IMR-90 (cell line): ENCODE results near the gene DUSP16. TPM values are rescaled to one million over a fixed set of nuclear protein-coding genes. Genes with fewer than 3 reads are reported as not detected.

Source experiments
- ATAC-seq: fragments of 200-7000 bp; cut with Tn5 transposase; 2 replicates; pipeline ENCODE4 v1.9.1; 2020; ENCODE audit warnings: low read depth, mild to moderate bottlenecking, moderate library complexity
- BruUV-seq: library from RNA; stranded (reverse); fragments of 400-500 nt; replicated peaks from 2 replicates; lab custom pipeline; 2021; lab: Mats Ljungman, UMichigan
- CTCF ChIA-PET: fragments of 300-600 bp; formaldehyde crosslinking; extraction: SDS; loops from one replicate; lab custom pipeline; 2021; ENCODE audit warnings: antibody characterized with exemption; lab: Yijun Ruan, JAX
- POLR2A ChIA-PET: fragments of 300-600 bp; sonication (Branson Sonifier 250); formaldehyde crosslinking; loops from one replicate; lab custom pipeline; 2022; ENCODE audit warnings: antibody characterized with exemption; ENCODE audit not compliant: unreplicated experiment; lab: Charles Lee
- DNase-seq: peaks from one replicate; pipeline ENCODE4 v3.0.0; 2013
- H2AFZ ChIP-seq: replicated peaks from 2 replicates; pipeline ENCODE3; 2013; ENCODE audit warnings: low read length, mild to moderate bottlenecking; ENCODE audit not compliant: poor library complexity
- H2AK5ac ChIP-seq: 2 replicates; pipeline ENCODE4 v1.6.1; 2013; ENCODE audit warnings: low read depth, low read length, inconsistent platforms
- H2AK9ac ChIP-seq: replicated peaks from 2 replicates; pipeline ENCODE3; 2013; ENCODE audit warnings: mild to moderate bottlenecking, low read depth, low read length, moderate library complexity; ENCODE audit not compliant: poor library complexity
- H2BK120ac ChIP-seq: 2 replicates; pipeline ENCODE4 v1.6.1; 2013; ENCODE audit warnings: low read depth, low read length, inconsistent platforms
- H2BK15ac ChIP-seq: 3 replicates; pipeline ENCODE4 v1.6.1; 2013; ENCODE audit warnings: low read depth, low read length, inconsistent platforms
- H2BK20ac ChIP-seq: 2 replicates; pipeline ENCODE4 v1.6.1; 2013; ENCODE audit warnings: low read depth, mild to moderate bottlenecking, inconsistent platforms, low read length, moderate library complexity
- H2BK5ac ChIP-seq: 2 replicates; pipeline ENCODE4 v1.6.1; 2013; ENCODE audit warnings: mild to moderate bottlenecking, low read depth, low read length, inconsistent platforms; ENCODE audit not compliant: poor library complexity, severe bottlenecking
- H3K14ac ChIP-seq: replicated peaks from 2 replicates; pipeline ENCODE4 v1.6.1; 2013; ENCODE audit warnings: low read depth, low read length, inconsistent platforms
- H3K18ac ChIP-seq: 2 replicates; pipeline ENCODE4 v1.6.1; 2013; ENCODE audit warnings: low read depth, low read length, control low read depth
- H3K23ac ChIP-seq: 2 replicates; pipeline ENCODE4 v1.6.1; 2013; ENCODE audit warnings: low read depth, low read length, inconsistent platforms
- H3K27ac ChIP-seq: 2 replicates; pipeline ENCODE4 v1.5.1; 2013; ENCODE audit warnings: mild to moderate bottlenecking, control low read depth, low read length; ENCODE audit not compliant: insufficient read depth
- H3K27me3 ChIP-seq: 2 replicates; pipeline ENCODE4 v1.6.1; 2013; ENCODE audit warnings: low read length; ENCODE audit not compliant: control insufficient read depth, insufficient read depth
- H3K36me3 ChIP-seq: 2 replicates; pipeline ENCODE4 v1.6.1; 2013; ENCODE audit warnings: low read length, mixed read lengths; ENCODE audit not compliant: control insufficient read depth, insufficient read depth
- H3K4ac ChIP-seq: 2 replicates; pipeline ENCODE4 v1.6.1; 2013; ENCODE audit warnings: low read depth, low read length, inconsistent platforms
- H3K4me1 ChIP-seq: 2 replicates; pipeline ENCODE4 v1.6.1; 2013; ENCODE audit warnings: low read length, mixed read lengths; ENCODE audit not compliant: control insufficient read depth, insufficient read depth
- H3K4me2 ChIP-seq: 2 replicates; pipeline ENCODE4 v1.6.1; 2013; ENCODE audit warnings: low read depth, mild to moderate bottlenecking, control low read depth, low read length, moderate library complexity
- H3K4me3 ChIP-seq: 2 replicates; pipeline ENCODE4 v1.5.1; 2013; ENCODE audit warnings: low read depth, mild to moderate bottlenecking, control low read depth, low read length, moderate library complexity; ENCODE audit not compliant: insufficient read depth
- H3K56ac ChIP-seq: 2 replicates; pipeline ENCODE4 v1.6.1; 2013; ENCODE audit warnings: low read length, inconsistent platforms; ENCODE audit not compliant: insufficient read depth; ENCODE audit errors: extremely low read depth
- H3K79me1 ChIP-seq, 2 experiments: 2 replicates each; pipeline ENCODE4 v1.6.1; 2013; ENCODE audit warnings: low read length in 2 of 2, inconsistent platforms in 1 of 2, low read depth in 1 of 2
- H3K9ac ChIP-seq: 2 replicates; pipeline ENCODE4 v1.6.1; 2013; ENCODE audit warnings: low read depth, low read length, control low read depth
- H3K9me1 ChIP-seq: 2 replicates; pipeline ENCODE4 v1.6.1; 2013; ENCODE audit warnings: low read length, inconsistent platforms; ENCODE audit not compliant: insufficient read depth
- H3K9me3 ChIP-seq: 2 replicates; pipeline ENCODE4 v1.6.1; 2013; ENCODE audit warnings: low read length; ENCODE audit not compliant: control insufficient read depth, insufficient read depth
- H4K20me1 ChIP-seq: 2 replicates; pipeline ENCODE4 v1.6.1; 2013; ENCODE audit warnings: low read length, inconsistent platforms; ENCODE audit not compliant: insufficient read depth
- H4K5ac ChIP-seq: 2 replicates; pipeline ENCODE4 v1.6.1; 2013; ENCODE audit warnings: mild to moderate bottlenecking, low read depth, low read length, control low read depth
- H4K8ac ChIP-seq, 2 experiments: 2 replicates each; pipeline ENCODE4 v1.6.1; 2013; ENCODE audit warnings: low read depth in 2 of 2, low read length in 2 of 2, control low read depth in 1 of 2, inconsistent platforms in 1 of 2
- H4K91ac ChIP-seq: 2 replicates; pipeline ENCODE4 v1.6.1; 2013; ENCODE audit warnings: low read depth, low read length, inconsistent platforms; ENCODE audit not compliant: insufficient read depth
- CTCF ChIP-seq: conservative IDR thresholded peaks from 2 replicates; pipeline ENCODE4 v1.5.1; 2012; ENCODE audit warnings: mild to moderate bottlenecking, low read depth, low read length, improper control_type of control experiment
- MAFK ChIP-seq: IDR thresholded peaks from 2 replicates; pipeline ENCODE4 v1.6.1; 2012; ENCODE audit warnings: low read depth, low read length, improper control_type of control experiment
- SMC3 ChIP-seq: fragments of 150-350 bp; IDR thresholded peaks from 2 replicates; pipeline ENCODE4 v1.6.1; 2016; ENCODE audit warnings: low read depth, mild to moderate bottlenecking, antibody characterized with exemption, low read length, moderate library complexity
- WGBS, 2 experiments: methylation state at CpG; one replicate each; pipeline versions ENCODE4 v1.1.5 to v1.1.7; 2013; ENCODE audit warnings: missing lambda C conversion rate in 2 of 2; ENCODE audit not compliant: insufficient read length in 1 of 2; ENCODE audit errors: extremely low coverage in 2 of 2; 5-methylcytosine and 5-hydroxymethylcytosine counted together
- dilution Hi-C: fragments of 300-500 bp; cut with HindIII; formaldehyde crosslinking; loops from one replicate; pipeline ENCODE4 v1.14.3; 2018; ENCODE audit warnings: low sequenced_read_pairs; ENCODE audit not compliant: unreplicated experiment
- in situ Hi-C: fragments of 300-500 bp; cut with MboI; formaldehyde crosslinking; loops from 3 replicates; pipeline ENCODE4 v1.14.3; 2019; ENCODE audit warnings: low sequenced_read_pairs, inconsistent platforms, mixed read lengths
- intact Hi-C: fragments of 100-400 bp; cut with micrococcal nuclease; formaldehyde crosslinking; loops from 2 replicates; pipeline ENCODE4 v1.10.0; 2022
- polyA plus RNA-seq, 3 experiments: library from polyadenylated mRNA; depleted of rRNA; stranded (reverse); fragments of >200 nt; gene quantifications; 2 replicates each; pipeline ENCODE4 v1.2.3, GENCODE V29; 2012; ENCODE audit warnings: low replicate concordance in 1 of 3
- total RNA-seq: library from RNA; depleted of rRNA; stranded (reverse); fragments of >200 nt; gene quantifications from 2 replicates; pipeline ENCODE4 v1.2.3, GENCODE V29; 2012

The DUSP16 gene
- total and polyA plus RNA-seq, 2 of the 4 experiments (the other 2 are of a cell fraction): 4.7 to 10.0 TPM

DNA sequence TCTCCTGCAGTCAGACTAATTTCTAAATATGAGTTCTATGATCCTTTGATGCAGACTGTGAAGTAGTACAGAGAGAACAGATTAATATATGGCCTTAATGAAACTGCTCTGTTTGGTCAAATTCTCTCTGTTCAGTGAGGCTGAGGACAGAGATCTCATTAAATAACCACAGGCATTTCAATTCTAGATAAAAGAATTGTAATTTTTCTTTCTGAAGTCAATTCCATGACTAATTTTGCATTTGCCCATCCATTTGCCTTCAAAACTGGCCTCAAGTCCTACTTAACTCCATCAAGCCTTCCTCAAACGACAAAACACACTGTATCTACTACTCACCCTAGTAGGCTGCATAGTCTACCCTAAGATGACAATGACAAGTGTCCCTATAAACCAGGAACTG, 67.1 kb downstream of the DUSP16 start:
- no CpG with 5 or more reads among the region's 1 CpG for WGBS, 2 experiments

More for the DNA sequence above, 67.1 kb downstream of the DUSP16 start:
- H3K9me3 ChIP-seq: no peaks in the 10 kb centered on the region
- no peak overlapping the region for H3K4me3 ChIP-seq
- H3K4me2 ChIP-seq: no peak overlapping the region
- H2AK9ac ChIP-seq: no peak overlapping the region
- H3K14ac ChIP-seq: no peak overlapping the region; the same call in 1 of the 2 replicates
- ATAC-seq (no peak), DNase-seq (no peak)
- no peak overlapping the region for H4K5ac ChIP-seq
- no peak overlapping the region for H2BK20ac ChIP-seq
- no peak overlapping the region for H3K56ac ChIP-seq
- no peaks in the 10 kb centered on the region for H3K27me3 ChIP-seq
- H2AK5ac ChIP-seq: no peak overlapping the region
- TF ChIP-seq MAFK (no peak), CTCF (no peak), SMC3 (no peak)
- H3K4ac ChIP-seq: no peak overlapping the region
- H2BK5ac ChIP-seq: no peak overlapping the region
- no peak overlapping the region for H3K23ac ChIP-seq
- H3K9me1 ChIP-seq: peaks cover 3% of the 10 kb centered on the region; the same call in 1 of the 2 replicates
- H2BK120ac ChIP-seq: no peak overlapping the region
- no peak overlapping the region for H3K18ac ChIP-seq
- no peak overlapping the region for H2BK15ac ChIP-seq
- no peak overlapping the region for H2AFZ ChIP-seq
- no peak overlapping the region for H3K9ac ChIP-seq
- H4K91ac ChIP-seq: no peak overlapping the region
- BruUV-seq: no TSS peak
- no peaks in the 10 kb centered on the region for H3K4me1 ChIP-seq
- peaks cover 2% of the 10 kb centered on the region; the same call in 1 of the 2 replicates for H3K36me3 ChIP-seq
- no peak overlapping the region for H4K8ac ChIP-seq
- dilution Hi-C loops (no loop called here), intact Hi-C loops (no loop called here), in situ Hi-C loops (no loop called here)
- H3K27ac ChIP-seq: no peak overlapping the region
- POLR2A ChIA-PET: no interaction called here
- CTCF ChIA-PET: no interaction called here
- H4K20me1 ChIP-seq: no peaks in the 10 kb centered on the region
- peaks cover 12 to 16% of the 10 kb centered on the region in 2 experiments; a peak in 3 of 4 replicates for H3K79me1 ChIP-seq
